Heart left ventricle (tissue), 16 donors: ENCODE measurements around the gene GPR31. TPM values are rescaled to one million over a fixed set of nuclear protein-coding genes. Genes with fewer than 3 reads are reported as not detected.

Experiments
- ATAC-seq, 4 donors: fragments of 200-7000 bp; cut with Tn5 transposase; one replicate each; pipeline ENCODE4 v1.9.1; 2020 to 2022; ENCODE audit warnings: moderate library complexity in 4 of 4, mild to moderate bottlenecking in 3 of 4, moderate number of reproducible peaks in 1 of 4
- DNase-seq, 5 donors: peaks; one replicate each; pipeline ENCODE4 v3.0.0-alpha.2; 2020
- H3K27ac ChIP-seq, 12 donors: fragments of 200-600 bp; sonication (generic) in 4 of 12; one replicate each; pipeline versions ENCODE4 v1.5.0 to v1.8.0; 2016 to 2022; ENCODE audit warnings: mild to moderate bottlenecking in 2 of 12
- H3K27me3 ChIP-seq, 9 donors: fragments of 200-600 bp; sonication (generic) in 2 of 9; one replicate each; pipeline versions ENCODE4 v1.5.1 to v1.8.0; 2016 to 2022; ENCODE audit warnings: mild to moderate bottlenecking in 3 of 9
- H3K36me3 ChIP-seq, 9 donors: fragments of 200-600 bp; sonication (generic) in 2 of 9; one replicate each; pipeline versions ENCODE4 v1.5.0 to v1.8.0; 2018 to 2022; ENCODE audit warnings: mild to moderate bottlenecking in 2 of 9
- H3K4me1 ChIP-seq, 12 donors: fragments of 200-600 bp; sonication (generic) in 4 of 12; one replicate each; pipeline versions ENCODE4 v1.5.0 to v1.8.0; 2016 to 2022; ENCODE audit warnings: mild to moderate bottlenecking in 3 of 12
- H3K4me3 ChIP-seq, 12 donors: fragments of 200-600 bp; sonication (generic) in 4 of 12; one replicate each; pipeline versions ENCODE4 v1.5.0 to v1.8.0; 2017 to 2022; ENCODE audit warnings: mild to moderate bottlenecking in 9 of 12, moderate library complexity in 4 of 12
- H3K9me3 ChIP-seq, 12 donors: fragments of 200-600 bp; sonication (generic) in 4 of 12; one replicate each; pipeline versions ENCODE4 v1.5.0 to v1.8.0; 2016 to 2022; ENCODE audit warnings: mild to moderate bottlenecking in 1 of 12
- CTCF ChIP-seq, 12 donors: fragments of 200-600 bp; sonication (generic) in 4 of 12; IDR thresholded peaks; one replicate each; pipeline versions ENCODE4 v1.5.0 to v1.8.0; 2018 to 2022; ENCODE audit warnings: antibody characterized with exemption in 12 of 12, mild to moderate bottlenecking in 5 of 12
- POLR2A ChIP-seq, 2 donors: fragments of 450-650 bp; IDR thresholded peaks; one replicate each; pipeline ENCODE4 v1.6.1; 2017; ENCODE audit warnings: antibody characterized with exemption in 2 of 2, mild to moderate bottlenecking in 2 of 2, moderate library complexity in 2 of 2
- WGBS, 4 donors: extraction: QIAGEN DNeasy Blood & Tissue Kit in 2 of 4; methylation state at CpG; one replicate each; pipeline versions ENCODE4 v1.1.5 to v1.1.7; 2013 to 2018; 5-methylcytosine and 5-hydroxymethylcytosine counted together
- intact Hi-C, 10 donors: fragments of 100-400 bp; cut with DNase I; formaldehyde crosslinking; loops; one replicate each; pipeline versions ENCODE4 v1.11.1 to v1.14.2; 2022
- polyA plus RNA-seq, 2 donors: library from polyadenylated mRNA; stranded (reverse); fragments of 200-250 nt; gene quantifications; one replicate each; pipeline ENCODE4 v1.2.3, GENCODE V29; 2013
- total RNA-seq, 9 donors: library from RNA; depleted of rRNA in 2 of 9; stranded (reverse); fragments of >200 nt in 2 of 9; fragmentation: NEBNext Ultra II Directional in 3 of 9; extraction: Animal tissue kit (Norgen Biotek cat#: 25700) in 3 of 9; gene quantifications; one replicate each; pipeline versions ENCODE4 v1.1.0 to v1.2.4, GENCODE V29; 2016 to 2023
- donor health status: ischemic (EF 13 %, LVEDD 7.1; RV severe dilation, severe dysfunction).
- donor health status: healthy with polysubstance abuse.
- donor health status: DM: no; HTN: yes; CAD: no.
- donor health status: DM: no; HTN: no; CAD: no.
- donor health status: ischemic (EF 25% LVEDD 6.9; RV normal size, moderate dysfunction).
- donor health status: ischemic (EF 25% LVEDD 5.7; RV mildly dilated, moderate dysfunction).
- donor health status: healthy.
- donor health status: DM: yes; HTN: yes; CAD: no.
- donor health status: ischemic (EF 35%, LVEDD 5.7; RV mildly dilated, moderate dysfunction).
- donor health status: nonischemic (EF 11% LVEDD 7.7; RV severe dilation, severe dysfunction).
- donor health status: DM: yes; HTN: yes; CAD: no.
- donor health status: PGD.
- donor health status: ischemic (EF 29% LVEDD 5.4; RV normal size, mild dysfunction).
- donor health status: nonischemic (EF 23%, LVEDD 6.1; RV moderate dilation, normal function).

Gene GPR31
- total and polyA plus RNA-seq, 11 donors = not detected

GRCh38 chr6:167130008-167130677 is 27.6 kb downstream of the GPR31 start:
- WGBS, 4 donors = 67 to 75% (median 71%) methylated on average over 6 of the region's 6 CpGs
- no peaks in the 10 kb centered on the region for H3K36me3 ChIP-seq
- intact Hi-C loops = no loop called here
- DNase-seq (no peak), ATAC-seq (no peak)
- H3K9me3 ChIP-seq = no peaks in the 10 kb centered on the region
- no peaks in the 10 kb centered on the region for H3K4me1 ChIP-seq
- no peaks in the 10 kb centered on the region for H3K27me3 ChIP-seq
- TF ChIP-seq CTCF (IDR thresholded peaks at IDR 0.05) (no peak), POLR2A (IDR thresholded peaks at IDR 0.05) (no peak)
- H3K4me3 ChIP-seq = no peak overlapping the region
- peak overlapping the region in 1 of 12 donors; percentile 66 for H3K27ac ChIP-seq

DNA sequence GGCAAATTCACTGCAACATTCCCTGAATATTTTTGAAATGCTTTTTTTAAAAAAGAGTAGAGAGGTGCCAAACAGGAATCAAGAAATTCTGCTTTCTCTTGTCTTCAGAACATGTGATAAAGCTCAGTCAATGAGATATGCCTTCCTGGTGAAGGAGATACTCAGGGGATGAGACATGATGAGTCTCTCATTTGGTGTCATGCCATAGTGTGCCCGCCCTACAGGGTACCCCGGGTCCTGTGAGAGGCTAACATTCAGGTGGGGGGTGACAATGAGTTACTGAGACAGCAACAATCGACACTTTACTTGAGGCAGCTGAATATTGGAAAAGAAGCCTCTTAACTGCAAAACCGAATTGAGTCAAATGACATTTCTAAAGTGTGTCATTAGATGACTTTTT is 28.2 kb downstream of the GPR31 start:
- no peaks in the 10 kb centered on the region for H3K9me3 ChIP-seq
- no peak for TF ChIP-seq CTCF (IDR thresholded peaks at IDR 0.05)
- no peak for TF ChIP-seq POLR2A (IDR thresholded peaks at IDR 0.05)
- peak overlapping the region in 1 of 12 donors; percentile 66 for H3K27ac ChIP-seq
- WGBS, 4 donors = 70 to 81% (median 77%) methylated on average over 4 of the region's 4 CpGs
- DNase-seq (no peak), ATAC-seq (no peak)
- H3K4me3 ChIP-seq = no peak overlapping the region
- H3K4me1 ChIP-seq = no peaks in the 10 kb centered on the region
- intact Hi-C loops = no loop called here
- no peaks in the 10 kb centered on the region for H3K27me3 ChIP-seq
- no peaks in the 10 kb centered on the region for H3K36me3 ChIP-seq

DNA sequence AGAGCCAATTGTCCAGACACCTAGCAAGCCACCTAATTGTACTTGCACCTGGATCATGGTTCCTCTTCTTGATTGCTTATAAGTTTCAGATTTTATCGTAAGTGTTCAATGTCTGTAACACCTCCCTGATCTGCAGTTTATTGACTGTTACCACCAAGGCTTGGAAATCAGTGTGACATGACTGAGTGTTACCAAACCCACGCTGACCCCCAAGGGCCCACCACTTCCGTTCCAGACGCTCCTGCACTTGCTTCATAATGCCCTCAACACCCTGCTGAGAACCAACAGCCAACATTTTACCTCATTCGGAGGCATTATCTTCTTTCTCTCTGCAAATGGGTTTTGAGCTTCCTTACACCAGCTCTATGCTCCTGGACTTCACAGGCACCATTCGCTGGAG is 28.6 kb downstream of the GPR31 start:
- H3K4me3 ChIP-seq = no peak overlapping the region
- no peak overlapping the region for H3K27ac ChIP-seq
- ATAC-seq (no peak), DNase-seq (no peak)
- no peaks in the 10 kb centered on the region for H3K9me3 ChIP-seq
- H3K27me3 ChIP-seq = no peaks in the 10 kb centered on the region
- no peaks in the 10 kb centered on the region for H3K36me3 ChIP-seq
- 59 to 75% (median 67%) methylated on average over 6 of the region's 6 CpGs for WGBS, 4 donors
- intact Hi-C loops = no loop called here
- no peak for TF ChIP-seq POLR2A (IDR thresholded peaks at IDR 0.05)
- TF ChIP-seq CTCF (IDR thresholded peaks at IDR 0.05) = no peak
- H3K4me1 ChIP-seq = no peaks in the 10 kb centered on the region

GRCh38 chr6:167127785-167128531 is 29.8 kb downstream of the GPR31 start:
- Histone ChIP-seq H3K9me3 (no peaks in the 10 kb centered on the region), H3K4me1 (no peaks in the 10 kb centered on the region), H3K27ac (no peak overlapping the region), H3K36me3 (no peaks in the 10 kb centered on the region), H3K27me3 (no peaks in the 10 kb centered on the region), H3K4me3 (no peak overlapping the region)
- 85 to 92% (median 87%) methylated on average over 14 of the region's 14 CpGs for WGBS, 4 donors
- TF ChIP-seq CTCF (IDR thresholded peaks at IDR 0.05) (no peak), POLR2A (IDR thresholded peaks at IDR 0.05) (no peak)
- ATAC-seq (no peak), DNase-seq (no peak)
- intact Hi-C loops = no loop called here
